Left renal cortex interstitium (tissue), 4 donors: Measurements from ENCODE around the gene RECK. TPM values are rescaled to one million over a fixed set of nuclear protein-coding genes. Genes with fewer than 3 reads are reported as not detected.
"Not testable (repeated sequence)": the region's sequence is repeated elsewhere in the genome, so short reads cannot be mapped to it uniquely, and the experiment has no call there.

Experiments
- DNase-seq, 4 donors: peaks; one replicate each; pipeline ENCODE4 v3.0.0-alpha.2; 2013; ENCODE audit warnings: low read depth in 4 of 4, low spot score in 2 of 4, missing footprints in 1 of 4
- polyA plus RNA-seq, 4 donors: library from polyadenylated mRNA; unstranded; fragments of 120-200 nt; gene quantifications; one replicate each; pipeline ENCODE4 v1.2.1, GENCODE V29; 2013; ENCODE audit not compliant: insufficient read length in 4 of 4

RECK gene, protein sequence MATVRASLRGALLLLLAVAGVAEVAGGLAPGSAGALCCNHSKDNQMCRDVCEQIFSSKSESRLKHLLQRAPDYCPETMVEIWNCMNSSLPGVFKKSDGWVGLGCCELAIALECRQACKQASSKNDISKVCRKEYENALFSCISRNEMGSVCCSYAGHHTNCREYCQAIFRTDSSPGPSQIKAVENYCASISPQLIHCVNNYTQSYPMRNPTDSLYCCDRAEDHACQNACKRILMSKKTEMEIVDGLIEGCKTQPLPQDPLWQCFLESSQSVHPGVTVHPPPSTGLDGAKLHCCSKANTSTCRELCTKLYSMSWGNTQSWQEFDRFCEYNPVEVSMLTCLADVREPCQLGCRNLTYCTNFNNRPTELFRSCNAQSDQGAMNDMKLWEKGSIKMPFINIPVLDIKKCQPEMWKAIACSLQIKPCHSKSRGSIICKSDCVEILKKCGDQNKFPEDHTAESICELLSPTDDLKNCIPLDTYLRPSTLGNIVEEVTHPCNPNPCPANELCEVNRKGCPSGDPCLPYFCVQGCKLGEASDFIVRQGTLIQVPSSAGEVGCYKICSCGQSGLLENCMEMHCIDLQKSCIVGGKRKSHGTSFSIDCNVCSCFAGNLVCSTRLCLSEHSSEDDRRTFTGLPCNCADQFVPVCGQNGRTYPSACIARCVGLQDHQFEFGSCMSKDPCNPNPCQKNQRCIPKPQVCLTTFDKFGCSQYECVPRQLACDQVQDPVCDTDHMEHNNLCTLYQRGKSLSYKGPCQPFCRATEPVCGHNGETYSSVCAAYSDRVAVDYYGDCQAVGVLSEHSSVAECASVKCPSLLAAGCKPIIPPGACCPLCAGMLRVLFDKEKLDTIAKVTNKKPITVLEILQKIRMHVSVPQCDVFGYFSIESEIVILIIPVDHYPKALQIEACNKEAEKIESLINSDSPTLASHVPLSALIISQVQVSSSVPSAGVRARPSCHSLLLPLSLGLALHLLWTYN
- 10 to 100 TPM; 27.5 to 30.9 (median 29.2) TPM for polyA plus RNA-seq

DNA sequence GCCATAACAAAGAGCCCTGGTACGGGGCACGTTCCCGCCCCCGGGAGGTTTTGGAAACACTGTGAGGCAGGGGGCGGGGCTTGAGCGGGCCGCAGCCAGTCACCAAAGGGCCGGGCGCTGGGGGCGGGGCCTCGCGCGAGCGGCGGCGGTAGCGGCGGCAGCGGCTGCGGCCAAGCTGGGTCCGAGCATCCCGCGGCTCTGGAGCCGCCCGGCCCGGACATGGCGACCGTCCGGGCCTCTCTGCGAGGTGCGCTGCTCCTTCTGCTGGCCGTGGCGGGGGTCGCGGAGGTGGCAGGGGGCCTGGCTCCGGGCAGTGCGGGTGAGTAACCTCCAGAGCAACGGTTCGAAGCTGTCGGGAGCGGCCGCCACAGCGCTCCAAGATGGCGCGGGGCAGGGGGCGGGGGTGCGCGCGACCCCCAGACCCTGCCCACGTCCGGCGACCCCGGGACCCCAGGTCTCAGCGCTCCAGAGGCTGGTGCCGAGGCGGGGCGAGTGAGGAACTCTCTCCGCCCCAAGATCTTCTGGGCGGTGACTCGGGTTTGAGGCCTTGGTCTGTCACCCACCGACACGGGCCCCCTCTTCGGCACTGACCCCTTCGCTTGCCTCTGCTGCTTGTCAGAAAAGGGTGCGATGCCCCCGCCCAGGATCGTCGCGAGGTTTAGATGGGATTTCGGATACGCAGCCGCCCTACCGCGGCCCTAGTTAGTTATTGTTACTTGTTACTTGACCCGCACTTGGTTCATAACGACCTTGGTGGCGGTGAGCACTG lies at the start of gene RECK:
Gene RECK (plus strand): TSS at position 134 of the 769 bp plus-strand sequence. CDS start 86 bp downstream, at position 220.
- DNase-seq: peak; percentile 36 to 69 (median 58)

DNA sequence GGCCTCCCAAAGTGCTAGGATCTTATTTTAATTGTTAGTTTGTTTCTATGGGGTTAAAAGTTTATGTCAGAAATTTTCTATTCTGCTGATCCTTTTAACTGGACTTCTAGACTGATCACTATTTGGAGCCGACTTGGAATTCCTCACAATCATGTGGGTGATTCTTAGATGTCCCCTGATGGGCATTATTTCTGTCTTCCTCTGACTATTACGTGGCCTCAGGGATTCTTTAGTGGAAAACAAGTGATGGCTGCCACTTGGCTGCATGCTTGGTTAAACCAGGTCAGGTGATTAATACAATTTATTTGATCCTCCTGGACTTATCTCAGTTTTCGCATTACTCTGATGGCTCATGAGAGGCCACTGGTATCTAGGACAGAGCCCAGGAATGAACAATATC lies 46.6 kb upstream of the RECK start:
- no peak for DNase-seq

DNA sequence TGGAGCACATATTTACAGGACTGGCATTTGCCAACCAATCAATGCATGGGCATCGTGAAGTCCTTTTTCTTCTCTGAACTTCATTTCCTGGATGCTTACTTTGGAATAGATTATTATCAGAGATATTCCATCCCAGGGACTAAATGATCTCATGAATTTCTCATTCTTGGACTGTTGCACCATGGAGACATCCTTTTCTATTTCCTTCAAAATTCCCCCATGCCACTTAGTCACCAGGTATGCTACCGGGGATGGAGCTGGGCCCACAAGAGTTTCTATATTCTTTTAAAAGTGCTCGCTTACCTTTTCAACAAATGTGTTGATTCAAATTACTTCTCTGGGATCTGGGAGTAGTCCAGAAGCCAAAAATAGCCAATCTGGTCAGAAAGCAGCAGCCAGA lies 43.6 kb upstream of the RECK start:
- not testable (repeated sequence) for DNase-seq

DNA sequence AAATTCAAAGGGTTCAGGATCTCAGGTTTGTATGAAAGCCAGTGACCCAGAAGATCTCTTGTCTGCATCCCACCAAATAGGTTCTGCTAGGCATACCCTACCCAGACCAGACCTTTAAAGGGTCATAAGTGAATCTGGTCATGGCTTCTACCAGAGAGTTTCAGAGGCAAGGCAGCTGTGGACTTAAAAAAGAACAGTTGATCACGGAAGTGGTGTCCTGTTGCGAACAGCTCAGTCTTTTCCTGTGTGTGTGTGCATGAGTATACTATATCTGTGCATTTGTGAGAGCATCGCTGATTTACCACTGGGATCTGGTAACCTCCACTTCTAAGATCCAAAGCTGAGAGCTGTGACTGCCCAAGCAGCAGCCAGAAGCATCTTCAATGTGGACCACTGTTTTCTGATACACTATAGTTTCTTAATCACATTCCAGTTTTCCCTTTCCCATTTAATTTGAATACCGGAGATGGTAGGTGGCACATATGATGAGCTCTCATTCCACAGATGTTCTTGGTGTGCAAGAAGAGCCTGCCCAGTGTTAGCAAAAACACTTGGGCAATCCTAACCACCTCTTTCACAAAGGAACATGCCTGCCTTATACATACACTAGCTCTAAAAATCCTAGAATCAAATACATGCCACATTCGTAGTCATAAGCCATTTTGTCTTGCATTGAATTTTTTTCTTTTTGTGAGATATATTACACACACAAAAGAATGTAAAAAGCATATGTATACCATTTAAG lies 42.6 kb upstream of the RECK start:
- no peak for DNase-seq

DNA sequence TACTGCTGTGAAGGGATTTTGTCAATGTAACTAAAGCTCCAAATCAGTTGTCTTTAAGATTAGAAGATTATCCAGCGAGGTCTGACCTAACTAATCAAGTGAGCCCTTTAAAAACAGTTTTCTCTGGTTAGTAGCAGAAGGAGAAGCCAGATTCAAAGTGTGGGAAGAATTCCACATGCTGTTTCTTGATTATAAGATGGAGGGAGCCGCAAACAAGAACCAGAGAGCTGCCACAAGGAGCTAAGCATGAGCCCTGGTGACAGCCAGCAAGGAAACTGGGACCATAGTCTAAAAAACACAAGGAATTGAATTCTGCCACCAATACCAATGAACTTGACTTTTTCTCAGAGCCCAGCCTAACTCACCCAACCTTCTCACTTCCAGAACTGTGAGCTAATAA lies 41.8 kb upstream of the RECK start:
- no peak for DNase-seq

DNA sequence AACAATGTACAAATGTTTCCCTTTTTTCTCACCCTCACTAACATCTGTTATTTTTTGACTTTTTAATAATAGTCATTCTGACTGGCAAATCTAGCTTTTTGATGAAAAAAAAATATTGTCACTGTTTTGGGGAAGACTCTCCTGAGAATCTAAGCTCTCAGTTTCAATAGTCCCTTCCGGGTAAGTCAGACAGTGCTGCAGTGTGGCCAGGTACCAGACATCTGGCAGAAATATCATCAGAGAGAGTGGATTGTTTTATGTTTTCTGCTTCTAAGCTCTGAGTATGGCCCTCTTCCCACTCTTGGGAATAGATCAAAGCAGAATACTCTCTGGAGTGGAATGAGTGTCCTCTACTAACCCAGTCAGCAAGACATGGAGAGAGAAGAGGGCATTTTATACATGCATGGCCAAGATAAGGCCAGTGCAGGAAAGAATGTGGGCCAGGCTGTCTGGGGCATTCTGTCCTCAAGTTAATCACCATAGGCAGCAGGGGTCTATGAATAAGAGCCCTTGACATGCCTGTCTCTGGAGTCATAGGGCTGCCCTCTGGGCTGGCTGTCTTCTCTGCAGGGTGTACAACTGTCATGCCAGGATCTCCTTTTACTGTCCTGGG lies 40.2 kb upstream of the RECK start:
- no peak for DNase-seq

DNA sequence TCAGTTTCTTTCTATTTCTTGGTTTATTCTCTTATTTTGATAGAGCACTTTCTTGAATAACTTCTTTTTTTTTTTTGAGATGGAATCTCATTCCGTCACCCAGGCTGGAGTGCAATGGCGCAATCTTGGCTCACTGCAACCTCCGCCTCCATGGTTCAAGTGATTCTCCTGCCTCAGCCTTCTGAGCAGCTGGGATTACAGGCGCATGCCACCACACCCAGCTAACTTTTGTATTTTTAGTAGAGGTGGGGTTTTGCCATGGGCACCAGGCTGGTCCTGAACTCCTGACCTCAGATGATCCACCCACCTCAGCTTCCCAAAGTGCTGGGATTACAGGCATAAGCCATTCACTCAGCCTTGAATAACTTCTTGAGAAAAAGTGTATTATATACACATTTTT lies 39.7 kb upstream of the RECK start:
- not testable (repeated sequence) for DNase-seq

DNA sequence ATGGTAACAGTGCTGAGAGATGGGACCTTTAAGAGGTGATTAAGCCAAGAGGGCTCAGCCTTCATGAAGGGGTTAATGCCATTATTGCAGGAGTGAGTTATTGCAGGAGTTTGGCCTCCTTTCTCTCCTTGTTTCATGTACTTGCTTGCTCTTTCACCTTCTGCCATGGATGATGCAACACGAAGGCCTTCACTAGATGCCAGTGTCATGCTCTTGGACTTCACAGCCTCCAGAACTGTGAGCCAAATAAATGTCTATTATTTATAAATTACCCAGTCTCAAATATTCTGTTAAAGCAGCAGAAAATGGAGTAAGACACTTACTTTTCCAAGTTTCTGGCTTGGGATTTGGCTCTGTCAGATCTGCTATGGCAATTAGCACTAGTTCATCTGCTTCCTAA lies 38.4 kb upstream of the RECK start:
- DNase-seq: no peak

DNA sequence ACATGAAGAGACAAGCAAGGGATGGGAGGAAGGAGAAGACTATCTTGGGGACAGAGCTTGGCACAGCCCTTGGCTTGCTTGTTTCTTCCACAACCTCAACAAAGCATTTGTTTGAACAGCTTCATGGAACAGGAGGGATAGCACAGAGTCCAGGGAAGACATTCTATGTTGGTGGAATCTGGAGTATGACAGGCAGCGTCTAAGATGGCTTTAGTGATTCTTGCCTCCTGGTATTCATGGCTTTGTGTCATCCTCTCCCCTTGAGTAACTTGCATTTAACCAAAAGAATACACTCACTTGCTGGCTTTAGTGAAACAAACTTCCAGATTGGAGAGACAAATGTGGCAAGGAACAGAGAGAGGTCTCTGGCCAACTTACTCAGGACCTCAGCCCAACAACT lies 30.8 kb upstream of the RECK start:
- DNase-seq: no peak

DNA sequence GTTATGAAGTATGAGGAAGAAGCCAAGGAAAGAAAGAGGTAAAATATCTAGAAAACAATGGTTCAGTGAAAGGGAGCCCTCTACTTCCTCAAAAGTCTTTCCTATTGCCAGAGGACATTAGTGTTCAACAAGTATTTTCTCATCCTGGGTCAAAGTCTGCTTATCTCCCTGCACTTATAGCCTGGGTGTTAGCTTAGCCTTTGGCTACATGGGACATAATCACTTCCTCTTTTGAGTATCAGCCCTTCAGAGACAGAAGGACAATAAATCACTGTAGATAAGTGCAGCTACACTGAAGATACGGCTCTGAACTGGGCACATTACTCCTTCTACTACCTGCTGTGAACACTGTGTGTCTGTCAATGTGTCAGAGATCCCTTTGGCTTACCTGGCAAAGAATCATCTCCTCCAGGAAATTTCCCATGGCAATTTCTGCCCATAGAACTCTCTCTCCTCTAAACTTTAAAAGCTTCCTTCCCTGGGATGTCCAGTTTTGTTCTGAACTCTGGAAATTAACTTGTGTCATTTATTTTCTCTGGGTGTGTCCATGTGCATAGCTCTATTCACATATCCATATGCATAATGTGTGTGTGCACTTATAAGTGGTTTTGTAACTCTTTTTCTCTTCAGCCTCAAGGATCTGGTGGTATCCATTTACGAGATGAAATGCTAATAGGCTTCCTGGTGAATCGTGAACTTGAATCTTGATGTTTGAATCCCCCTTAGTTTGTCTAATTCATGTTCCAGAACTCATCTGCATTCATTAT lies 30.0 kb upstream of the RECK start:
- no peak for DNase-seq

DNA sequence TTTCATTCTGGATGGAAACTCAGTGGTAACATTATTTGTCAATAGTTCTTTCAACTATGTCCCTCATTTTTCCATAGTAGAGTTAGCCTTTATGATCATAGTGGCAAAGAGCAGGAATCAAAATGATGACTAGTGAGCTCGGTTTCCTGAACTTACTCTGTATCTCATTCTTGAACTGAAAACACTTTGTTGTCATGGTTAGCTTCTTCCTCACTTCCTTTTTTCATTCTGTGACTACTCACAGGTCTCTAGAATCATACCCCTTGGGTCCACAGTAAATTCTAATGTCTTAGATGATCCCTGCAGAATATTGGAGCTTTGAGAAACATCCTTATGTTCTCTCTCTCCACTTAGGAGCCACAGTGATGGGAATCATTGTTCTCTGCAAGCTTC lies 29.4 kb upstream of the RECK start:
- no peak for DNase-seq

DNA sequence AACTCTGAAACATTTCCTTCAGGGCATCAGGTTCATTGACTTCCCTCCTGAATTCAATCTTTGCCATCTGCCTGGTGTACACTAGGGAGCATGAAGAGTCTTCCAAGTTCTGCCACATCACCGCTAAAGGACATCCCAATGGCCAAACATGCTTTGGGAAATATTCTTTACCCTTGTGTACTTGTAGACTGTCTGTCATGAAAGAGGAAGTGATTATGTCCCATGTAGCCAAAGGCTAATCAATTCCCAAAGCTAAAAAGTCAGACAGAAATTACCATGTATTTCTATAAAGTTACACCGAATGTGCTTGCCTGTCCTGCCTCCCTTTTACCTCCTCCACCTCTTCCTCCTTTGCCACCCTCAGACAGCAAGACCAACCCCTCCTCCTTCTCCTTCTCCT lies 28.9 kb upstream of the RECK start:
- DNase-seq: no peak

DNA sequence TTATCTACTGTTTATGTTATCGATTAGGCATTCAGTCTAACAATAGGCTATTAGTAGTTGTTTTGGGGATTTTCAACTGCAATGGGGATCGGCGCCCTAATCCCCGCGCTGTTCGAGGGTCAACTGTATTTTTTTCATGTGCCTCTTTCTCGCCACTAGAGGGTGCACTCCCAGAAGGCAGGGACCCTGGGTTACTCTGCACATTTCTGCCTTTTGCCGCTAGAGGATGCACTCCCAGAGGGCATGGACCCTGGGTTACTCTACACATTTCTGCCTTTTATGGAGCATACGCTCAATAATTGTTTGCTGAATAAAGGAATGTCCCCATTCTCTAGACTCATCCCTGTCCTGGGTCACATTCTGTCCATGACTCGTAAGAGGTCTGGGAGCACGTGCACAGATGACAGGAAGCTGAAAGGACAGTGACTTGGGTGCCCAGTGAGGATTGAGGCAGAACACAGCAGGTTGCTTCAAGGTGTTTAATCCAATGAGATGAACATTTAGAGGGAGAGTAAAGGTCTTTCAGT lies 27.9 kb upstream of the RECK start:
- peak in 1 of 4 donors; percentile 43 for DNase-seq

DNA sequence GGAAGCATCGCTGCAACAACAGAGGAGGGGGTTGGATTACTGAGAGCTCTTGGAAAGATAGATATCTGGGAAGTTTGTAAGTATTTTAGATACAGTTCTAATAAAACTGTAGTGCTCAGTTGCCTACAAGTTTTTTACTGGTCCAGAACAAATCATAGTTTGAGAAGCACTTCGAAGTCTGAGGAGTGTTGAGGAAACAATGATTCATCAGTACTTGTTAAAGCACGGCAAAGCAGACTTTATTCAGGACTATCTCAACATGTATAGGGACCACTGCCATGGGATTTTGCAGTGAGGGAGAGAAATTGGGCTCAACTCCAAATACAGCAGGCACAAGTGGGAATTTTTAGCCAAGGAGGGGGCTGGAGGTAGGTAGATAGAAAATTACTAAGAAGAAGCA lies 25.3 kb upstream of the RECK start:
- no peak for DNase-seq

DNA sequence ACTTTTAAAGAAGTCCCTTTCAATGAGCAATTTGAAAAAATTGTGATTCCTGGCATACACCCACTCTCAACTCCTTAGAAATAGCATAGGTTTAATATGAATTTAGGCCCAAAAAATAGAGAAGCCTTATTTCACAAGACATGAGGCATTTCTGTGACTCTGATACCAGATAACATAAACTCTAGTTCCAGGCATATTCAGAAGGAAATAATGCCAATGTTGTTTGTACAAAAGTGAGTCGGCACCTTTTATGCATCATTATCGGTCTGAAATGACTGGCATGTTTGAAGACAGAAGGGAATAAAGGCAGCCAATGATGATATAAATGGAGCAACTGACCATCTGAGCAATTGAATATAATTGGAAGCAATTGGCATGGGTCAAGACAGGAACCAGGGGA lies 19.4 kb upstream of the RECK start:
- DNase-seq: no peak

DNA sequence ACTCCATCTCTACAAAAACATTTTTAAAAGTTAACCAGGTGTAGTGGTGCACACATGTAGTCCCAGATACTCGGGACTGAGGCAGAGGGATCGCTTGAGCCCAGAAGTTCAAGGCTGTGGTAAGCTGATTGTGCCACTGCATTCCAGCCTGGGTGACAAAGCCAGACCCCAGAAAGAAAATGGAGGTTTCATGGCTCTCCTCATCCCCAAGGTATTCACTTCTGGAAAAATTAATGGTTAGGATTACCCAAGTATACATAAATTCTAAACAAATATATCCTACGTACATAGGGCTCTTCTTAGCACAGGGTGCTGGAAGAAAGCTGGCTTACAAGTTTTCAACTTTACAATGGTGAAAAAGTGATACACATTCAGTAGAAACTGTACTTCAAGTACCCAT lies 18.6 kb upstream of the RECK start:
- DNase-seq: no peak

DNA sequence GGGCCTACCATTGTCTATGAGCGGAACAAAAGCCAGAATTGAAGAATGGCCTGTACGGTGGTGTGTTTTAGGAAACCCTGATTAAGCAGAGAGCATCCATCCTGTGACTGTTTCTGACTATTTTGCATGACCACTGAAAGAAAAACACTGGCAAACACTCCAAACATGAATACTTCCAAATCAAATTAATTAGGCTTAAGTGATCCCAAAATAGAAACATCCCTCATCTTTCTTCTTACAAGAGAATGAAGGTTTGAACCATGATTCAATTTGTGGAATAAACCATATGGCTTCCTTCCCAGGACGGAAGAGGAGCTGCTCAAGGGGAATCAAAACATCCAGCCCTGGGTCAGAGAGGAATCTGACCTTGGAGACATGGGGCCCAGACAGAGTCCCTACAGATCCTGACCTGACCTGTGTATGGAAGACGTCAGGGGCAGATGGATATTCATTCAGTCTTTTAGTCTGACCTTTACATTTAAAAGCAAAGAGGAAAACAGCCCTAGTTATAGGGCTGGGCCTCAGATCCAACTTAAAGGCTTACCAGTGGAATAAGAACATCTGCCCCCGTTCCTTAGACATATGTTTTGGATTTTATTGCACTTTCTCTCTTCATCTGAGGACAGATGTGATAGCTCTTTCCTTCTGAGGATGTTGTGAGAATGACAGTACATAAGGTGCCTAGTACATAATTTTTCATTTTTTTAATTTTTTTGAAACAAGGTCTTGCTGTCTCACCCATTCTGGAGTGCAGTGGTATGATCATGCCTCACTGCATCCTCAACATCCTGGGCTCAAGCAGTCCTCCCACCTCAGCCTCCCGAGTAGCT lies 17.6 kb upstream of the RECK start:
- no peak for DNase-seq

DNA sequence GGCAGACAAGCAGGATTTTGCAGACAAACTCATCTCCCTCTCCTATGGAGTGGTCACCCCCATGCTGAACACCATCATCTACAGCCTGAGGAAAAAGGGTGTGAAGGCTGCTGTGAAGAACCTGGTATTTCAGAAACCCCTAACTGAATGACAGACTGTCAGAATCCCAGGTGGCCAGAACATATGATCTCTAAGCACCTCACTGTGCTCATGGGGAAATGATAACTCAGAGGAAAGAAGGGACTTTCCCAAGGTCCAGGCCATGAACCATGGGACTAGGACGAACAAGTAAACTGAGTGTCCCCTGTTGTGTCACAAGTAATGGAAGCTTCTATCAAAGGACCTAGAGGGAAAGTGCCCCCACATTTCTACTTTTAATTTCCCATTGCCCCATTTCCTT lies 14.7 kb upstream of the RECK start:
- DNase-seq: no peak
